Esophagus muscularis mucosa (tissue), 4 donors: ENCODE data around the gene SLC24A3.

Experiments used
- CTCF ChIP-seq, 3 experiments: fragments of 200-600 bp in 2 of 3; fragments of 450-650 bp in 1 of 3; sonication (generic) in 2 of 3; IDR thresholded peaks; one replicate each; pipeline ENCODE4 v1.5.1; 2017 to 2019; ENCODE audit warnings: antibody characterized with exemption in 3 of 3, mild to moderate bottlenecking in 2 of 3, moderate library complexity in 1 of 3
- EP300 ChIP-seq: sonication (generic); formaldehyde crosslinking; IDR thresholded peaks from one replicate; pipeline ENCODE4 v1.6.1; 2017; ENCODE audit warnings: antibody characterized with exemption
- POLR2A ChIP-seq: fragments of 450-650 bp; IDR thresholded peaks from one replicate; pipeline ENCODE4 v1.6.1; 2017; ENCODE audit warnings: antibody characterized with exemption, moderate library complexity, mild to moderate bottlenecking, low read depth
- POLR2AphosphoS5 ChIP-seq, 2 donors: sonication (generic); formaldehyde crosslinking; IDR thresholded peaks; one replicate each; pipeline ENCODE4 v1.6.1; 2017; ENCODE audit warnings: antibody characterized with exemption in 2 of 2

- no peak for TF ChIP-seq POLR2A
- TF ChIP-seq CTCF (IDR thresholded peaks at IDR 0.05) = no peak
- no peak for TF ChIP-seq EP300
- no peak for TF ChIP-seq POLR2AphosphoS5 (IDR thresholded peaks at IDR 0.05)
Observed at GRCh38 chr20:19745106-19745505, 532.7 kb downstream of the SLC24A3 start.
